IMR-90 (cell line): Measurements from ENCODE around the gene HMCN1. TPM values are rescaled to one million over a fixed set of nuclear protein-coding genes. Genes with fewer than 3 reads are reported as not detected.

Source experiments
- ATAC-seq: fragments of 200-7000 bp; cut with Tn5 transposase; 2 replicates; pipeline ENCODE4 v1.9.1; 2020; ENCODE audit warnings: low read depth, mild to moderate bottlenecking, moderate library complexity
- BruUV-seq: library from RNA; stranded (reverse); fragments of 400-500 nt; replicated peaks from 2 replicates; lab custom pipeline; 2021; lab: Mats Ljungman, UMichigan
- CTCF ChIA-PET: fragments of 300-600 bp; formaldehyde crosslinking; extraction: SDS; loops from one replicate; lab custom pipeline; 2021; ENCODE audit warnings: antibody characterized with exemption; lab: Yijun Ruan, JAX
- POLR2A ChIA-PET: fragments of 300-600 bp; sonication (Branson Sonifier 250); formaldehyde crosslinking; loops from one replicate; lab custom pipeline; 2022; ENCODE audit warnings: antibody characterized with exemption; ENCODE audit not compliant: unreplicated experiment; lab: Charles Lee
- DNase-seq: peaks from one replicate; pipeline ENCODE4 v3.0.0; 2013
- H2AFZ ChIP-seq: replicated peaks from 2 replicates; pipeline ENCODE3; 2013; ENCODE audit warnings: low read length, mild to moderate bottlenecking; ENCODE audit not compliant: poor library complexity
- H2AK5ac ChIP-seq: 2 replicates; pipeline ENCODE4 v1.6.1; 2013; ENCODE audit warnings: low read depth, low read length, inconsistent platforms
- H2AK9ac ChIP-seq: replicated peaks from 2 replicates; pipeline ENCODE3; 2013; ENCODE audit warnings: mild to moderate bottlenecking, low read depth, low read length, moderate library complexity; ENCODE audit not compliant: poor library complexity
- H2BK120ac ChIP-seq: 2 replicates; pipeline ENCODE4 v1.6.1; 2013; ENCODE audit warnings: low read depth, low read length, inconsistent platforms
- H2BK15ac ChIP-seq: 3 replicates; pipeline ENCODE4 v1.6.1; 2013; ENCODE audit warnings: low read depth, low read length, inconsistent platforms
- H2BK20ac ChIP-seq: 2 replicates; pipeline ENCODE4 v1.6.1; 2013; ENCODE audit warnings: low read depth, mild to moderate bottlenecking, inconsistent platforms, low read length, moderate library complexity
- H2BK5ac ChIP-seq: 2 replicates; pipeline ENCODE4 v1.6.1; 2013; ENCODE audit warnings: mild to moderate bottlenecking, low read depth, low read length, inconsistent platforms; ENCODE audit not compliant: poor library complexity, severe bottlenecking
- H3K14ac ChIP-seq: replicated peaks from 2 replicates; pipeline ENCODE4 v1.6.1; 2013; ENCODE audit warnings: low read depth, low read length, inconsistent platforms
- H3K18ac ChIP-seq: 2 replicates; pipeline ENCODE4 v1.6.1; 2013; ENCODE audit warnings: low read depth, low read length, control low read depth
- H3K23ac ChIP-seq: 2 replicates; pipeline ENCODE4 v1.6.1; 2013; ENCODE audit warnings: low read depth, low read length, inconsistent platforms
- H3K27ac ChIP-seq: 2 replicates; pipeline ENCODE4 v1.5.1; 2013; ENCODE audit warnings: mild to moderate bottlenecking, control low read depth, low read length; ENCODE audit not compliant: insufficient read depth
- H3K27me3 ChIP-seq: 2 replicates; pipeline ENCODE4 v1.6.1; 2013; ENCODE audit warnings: low read length; ENCODE audit not compliant: control insufficient read depth, insufficient read depth
- H3K36me3 ChIP-seq: 2 replicates; pipeline ENCODE4 v1.6.1; 2013; ENCODE audit warnings: low read length, mixed read lengths; ENCODE audit not compliant: control insufficient read depth, insufficient read depth
- H3K4ac ChIP-seq: 2 replicates; pipeline ENCODE4 v1.6.1; 2013; ENCODE audit warnings: low read depth, low read length, inconsistent platforms
- H3K4me1 ChIP-seq: 2 replicates; pipeline ENCODE4 v1.6.1; 2013; ENCODE audit warnings: low read length, mixed read lengths; ENCODE audit not compliant: control insufficient read depth, insufficient read depth
- H3K4me2 ChIP-seq: 2 replicates; pipeline ENCODE4 v1.6.1; 2013; ENCODE audit warnings: low read depth, mild to moderate bottlenecking, control low read depth, low read length, moderate library complexity
- H3K4me3 ChIP-seq: 2 replicates; pipeline ENCODE4 v1.5.1; 2013; ENCODE audit warnings: low read depth, mild to moderate bottlenecking, control low read depth, low read length, moderate library complexity; ENCODE audit not compliant: insufficient read depth
- H3K56ac ChIP-seq: 2 replicates; pipeline ENCODE4 v1.6.1; 2013; ENCODE audit warnings: low read length, inconsistent platforms; ENCODE audit not compliant: insufficient read depth; ENCODE audit errors: extremely low read depth
- H3K79me1 ChIP-seq, 2 experiments: 2 replicates each; pipeline ENCODE4 v1.6.1; 2013; ENCODE audit warnings: low read length in 2 of 2, inconsistent platforms in 1 of 2, low read depth in 1 of 2
- H3K9ac ChIP-seq: 2 replicates; pipeline ENCODE4 v1.6.1; 2013; ENCODE audit warnings: low read depth, low read length, control low read depth
- H3K9me1 ChIP-seq: 2 replicates; pipeline ENCODE4 v1.6.1; 2013; ENCODE audit warnings: low read length, inconsistent platforms; ENCODE audit not compliant: insufficient read depth
- H3K9me3 ChIP-seq: 2 replicates; pipeline ENCODE4 v1.6.1; 2013; ENCODE audit warnings: low read length; ENCODE audit not compliant: control insufficient read depth, insufficient read depth
- H4K20me1 ChIP-seq: 2 replicates; pipeline ENCODE4 v1.6.1; 2013; ENCODE audit warnings: low read length, inconsistent platforms; ENCODE audit not compliant: insufficient read depth
- H4K5ac ChIP-seq: 2 replicates; pipeline ENCODE4 v1.6.1; 2013; ENCODE audit warnings: mild to moderate bottlenecking, low read depth, low read length, control low read depth
- H4K8ac ChIP-seq, 2 experiments: 2 replicates each; pipeline ENCODE4 v1.6.1; 2013; ENCODE audit warnings: low read depth in 2 of 2, low read length in 2 of 2, control low read depth in 1 of 2, inconsistent platforms in 1 of 2
- H4K91ac ChIP-seq: 2 replicates; pipeline ENCODE4 v1.6.1; 2013; ENCODE audit warnings: low read depth, low read length, inconsistent platforms; ENCODE audit not compliant: insufficient read depth
- BHLHE40 ChIP-seq: fragments of 150-350 bp; IDR thresholded peaks from 2 replicates; pipeline ENCODE4 v1.6.1; 2016; ENCODE audit warnings: mild to moderate bottlenecking, low read depth, low read length
- CEBPB ChIP-seq: IDR thresholded peaks from 2 replicates; pipeline ENCODE4 v1.6.1; 2012; ENCODE audit warnings: low read depth, low read length, improper control_type of control experiment
- CHD1 ChIP-seq: IDR thresholded peaks from 2 replicates; pipeline ENCODE4 v1.6.1; 2012; ENCODE audit warnings: low read depth, low read length, improper control_type of control experiment
- FOS ChIP-seq: fragments of 150-350 bp; IDR thresholded peaks from 2 replicates; pipeline ENCODE4 v1.6.1; 2016; ENCODE audit warnings: low read depth, low read length
- MAFK ChIP-seq: IDR thresholded peaks from 2 replicates; pipeline ENCODE4 v1.6.1; 2012; ENCODE audit warnings: low read depth, low read length, improper control_type of control experiment
- MAZ ChIP-seq: IDR thresholded peaks from 2 replicates; pipeline ENCODE4 v1.6.1; 2012; ENCODE audit warnings: low read depth, mild to moderate bottlenecking, low read length, improper control_type of control experiment, moderate library complexity, borderline replicate concordance
- NFE2L2 ChIP-seq: fragments of 150-350 bp; IDR thresholded peaks from 2 replicates; pipeline ENCODE4 v1.6.1; 2016; ENCODE audit warnings: low read depth, mild to moderate bottlenecking, low read length
- POLR2A ChIP-seq: IDR thresholded peaks from 2 replicates; pipeline ENCODE4 v1.6.1; 2012; ENCODE audit warnings: mild to moderate bottlenecking, low read depth, low read length
- RCOR1 ChIP-seq: IDR thresholded peaks from 2 replicates; pipeline ENCODE4 v1.6.1; 2012; ENCODE audit warnings: mild to moderate bottlenecking, low read length, improper control_type of control experiment; ENCODE audit not compliant: insufficient replicate concordance
- SMC3 ChIP-seq: fragments of 150-350 bp; IDR thresholded peaks from 2 replicates; pipeline ENCODE4 v1.6.1; 2016; ENCODE audit warnings: low read depth, mild to moderate bottlenecking, antibody characterized with exemption, low read length, moderate library complexity
- USF2 ChIP-seq: fragments of 150-350 bp; IDR thresholded peaks from 2 replicates; pipeline ENCODE4 v1.6.1; 2017; ENCODE audit warnings: mild to moderate bottlenecking, antibody characterized with exemption, low read length, low read depth
- dilution Hi-C: fragments of 300-500 bp; cut with HindIII; formaldehyde crosslinking; loops from one replicate; pipeline ENCODE4 v1.14.3; 2018; ENCODE audit warnings: low sequenced_read_pairs; ENCODE audit not compliant: unreplicated experiment
- in situ Hi-C: fragments of 300-500 bp; cut with MboI; formaldehyde crosslinking; loops from 3 replicates; pipeline ENCODE4 v1.14.3; 2019; ENCODE audit warnings: low sequenced_read_pairs, inconsistent platforms, mixed read lengths
- intact Hi-C: fragments of 100-400 bp; cut with micrococcal nuclease; formaldehyde crosslinking; loops from 2 replicates; pipeline ENCODE4 v1.10.0; 2022
- polyA plus RNA-seq, 3 experiments: library from polyadenylated mRNA; depleted of rRNA; stranded (reverse); fragments of >200 nt; gene quantifications; 2 replicates each; pipeline ENCODE4 v1.2.3, GENCODE V29; 2012; ENCODE audit warnings: low replicate concordance in 1 of 3
- total RNA-seq: library from RNA; depleted of rRNA; stranded (reverse); fragments of >200 nt; gene quantifications from 2 replicates; pipeline ENCODE4 v1.2.3, GENCODE V29; 2012

Gene HMCN1
- total and polyA plus RNA-seq, 2 of the 4 experiments (the other 2 are of a cell fraction): 6.1 to 11.7 TPM

- in situ Hi-C loops: no loop called here
- H3K4me1 ChIP-seq: peaks cover 3% of the 10 kb centered on the region; the same call in 1 of the 2 replicates
- no peak overlapping the region for H2AK9ac ChIP-seq
- no peak for DNase-seq
- no peak overlapping the region for H3K4ac ChIP-seq
- H3K9me3 ChIP-seq: no peaks in the 10 kb centered on the region
- H3K27me3 ChIP-seq: no peaks in the 10 kb centered on the region
- CTCF ChIA-PET: interaction anchor here (1.2 kb wide), 1 partner anchor 336 kb away, joined by 3 read pairs; no protein-coding TSS in a partner anchor
- no peak overlapping the region for H3K18ac ChIP-seq
- no peak overlapping the region for H2BK20ac ChIP-seq
- no peak overlapping the region for H3K4me2 ChIP-seq
- no peak overlapping the region for H3K27ac ChIP-seq
- H2AFZ ChIP-seq: no peak overlapping the region
- no peaks in the 10 kb centered on the region for H3K36me3 ChIP-seq
- no peak overlapping the region for H3K9ac ChIP-seq
- H3K56ac ChIP-seq: no peak overlapping the region
- dilution Hi-C loops: no loop called here
- intact Hi-C loops: no loop called here
- POLR2A ChIA-PET: no interaction called here
- no peak overlapping the region for H4K91ac ChIP-seq
- no peak overlapping the region for H3K14ac ChIP-seq
- H3K9me1 ChIP-seq: 0 out of 2 replicates have a peak, but pooled peaks cover 2% of the 10 kb centered on the region
- no peak overlapping the region for H2BK5ac ChIP-seq
- no peak overlapping the region for H2BK120ac ChIP-seq
- H3K23ac ChIP-seq: no peak overlapping the region
- H4K5ac ChIP-seq: no peak overlapping the region
- no peak for TF ChIP-seq MAFK
- TF ChIP-seq MAZ: no peak
- no peak; the same call in 1 of the 2 replicates for TF ChIP-seq USF2
- no peak for TF ChIP-seq SMC3
- no peak for TF ChIP-seq CHD1
- no peak for TF ChIP-seq FOS
- TF ChIP-seq BHLHE40: no peak
- no peak for TF ChIP-seq NFE2L2
- TF ChIP-seq CEBPB: no peak
- TF ChIP-seq POLR2A: no peak
- no peak for TF ChIP-seq RCOR1
- ATAC-seq: no peak
- no peak overlapping the region for H3K4me3 ChIP-seq
- H2BK15ac ChIP-seq: no peak overlapping the region
- BruUV-seq: no TSS peak
- no peak overlapping the region for H2AK5ac ChIP-seq
- no peaks in the 10 kb centered on the region for H4K20me1 ChIP-seq
- no peaks in the 10 kb centered on the region for H3K79me1 ChIP-seq
- no peak overlapping the region for H4K8ac ChIP-seq
Observed at GRCh38 chr1:186016856-186017255, 282.7 kb downstream of the HMCN1 start.
